ENCODE data around the gene SOD3.

Gene SOD3, protein sequence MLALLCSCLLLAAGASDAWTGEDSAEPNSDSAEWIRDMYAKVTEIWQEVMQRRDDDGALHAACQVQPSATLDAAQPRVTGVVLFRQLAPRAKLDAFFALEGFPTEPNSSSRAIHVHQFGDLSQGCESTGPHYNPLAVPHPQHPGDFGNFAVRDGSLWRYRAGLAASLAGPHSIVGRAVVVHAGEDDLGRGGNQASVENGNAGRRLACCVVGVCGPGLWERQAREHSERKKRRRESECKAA

DNA sequence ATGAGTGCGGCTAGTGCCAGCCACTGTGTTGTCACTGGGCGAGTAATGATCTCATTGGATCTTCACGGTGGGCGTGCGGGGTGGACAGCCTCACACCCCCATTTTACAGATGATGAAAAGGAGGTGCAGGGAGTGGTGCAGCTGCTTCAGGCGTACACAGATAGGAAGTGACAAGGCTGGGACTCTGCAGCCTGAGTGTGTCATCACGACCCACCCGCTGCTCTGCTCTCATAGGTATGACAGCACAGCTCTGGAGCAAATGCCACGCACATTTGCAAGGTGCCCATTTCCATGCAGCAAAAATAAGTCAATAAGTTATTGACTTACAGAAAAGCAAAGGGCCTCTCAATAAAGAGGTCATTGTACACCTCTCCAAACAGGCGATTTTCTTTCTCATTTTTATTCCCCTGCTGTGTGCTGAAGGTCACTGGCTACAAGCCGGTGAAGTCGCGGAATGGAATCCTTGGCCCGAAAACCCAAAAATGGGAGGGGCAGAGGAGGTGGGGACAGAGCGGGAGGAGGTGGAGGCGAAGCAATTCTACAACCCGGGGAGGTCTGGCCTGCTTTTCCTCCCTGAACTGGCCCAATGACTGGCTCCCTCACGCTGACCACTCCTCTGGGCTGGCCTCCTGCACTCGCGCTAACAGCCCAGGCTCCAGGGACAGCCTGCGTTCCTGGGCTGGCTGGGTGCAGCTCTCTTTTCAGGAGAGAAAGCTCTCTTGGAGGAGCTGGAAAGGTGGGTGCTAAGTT is at the start of gene SOD3:
TSS of gene SOD3 (plus strand) at position 658 of the 750 bp plus-strand sequence. CDS start 3,949 bp downstream, outside the sequence.
- no peak for DNase-seq (ENCODE audit: extremely low read depth in 1 of 2, low read depth in 1 of 2)

DNA sequence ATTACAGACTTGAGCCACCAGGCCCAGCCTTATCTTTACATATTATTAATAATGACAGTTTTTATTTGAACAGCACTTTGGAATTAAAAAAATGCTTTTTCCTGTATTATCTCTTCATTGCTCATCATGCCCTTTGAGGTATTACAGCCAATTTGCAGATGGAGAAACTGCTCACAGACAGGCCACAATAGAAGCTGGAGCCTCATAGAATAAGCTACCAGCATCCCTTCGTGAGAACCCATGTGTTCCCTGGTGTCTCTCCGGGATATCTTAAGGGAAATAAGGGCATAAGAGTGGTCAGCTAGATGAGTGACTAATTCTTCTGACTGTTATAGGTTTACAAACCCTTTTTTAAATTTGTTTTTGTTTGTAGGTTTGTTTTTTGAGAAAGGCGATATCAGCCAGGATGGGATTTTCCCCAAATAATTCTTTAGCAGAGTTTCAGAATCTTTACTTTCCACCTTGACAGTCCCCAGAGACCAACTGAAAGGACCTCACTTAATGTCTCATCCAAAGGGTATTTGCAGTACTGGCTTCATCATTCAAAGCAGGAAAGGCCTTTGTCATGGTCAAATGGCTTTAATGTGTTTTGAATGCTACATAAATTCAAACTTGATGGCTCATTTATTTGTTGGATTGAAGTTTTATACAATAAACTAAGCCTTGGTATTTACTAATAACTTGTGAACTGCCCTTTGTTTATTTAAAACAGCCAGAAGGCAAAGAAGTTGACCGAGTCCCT is 48.0 kb upstream of the SOD3 start:
- no peak for DNase-seq (ENCODE audit: extremely low read depth in 1 of 2, low read depth in 1 of 2)

GRCh38 chr4:24748023-24748422 is 47.4 kb upstream of the SOD3 start:
- DNase-seq (ENCODE audit: extremely low read depth in 1 of 2, low read depth in 1 of 2), result no peak

DNA sequence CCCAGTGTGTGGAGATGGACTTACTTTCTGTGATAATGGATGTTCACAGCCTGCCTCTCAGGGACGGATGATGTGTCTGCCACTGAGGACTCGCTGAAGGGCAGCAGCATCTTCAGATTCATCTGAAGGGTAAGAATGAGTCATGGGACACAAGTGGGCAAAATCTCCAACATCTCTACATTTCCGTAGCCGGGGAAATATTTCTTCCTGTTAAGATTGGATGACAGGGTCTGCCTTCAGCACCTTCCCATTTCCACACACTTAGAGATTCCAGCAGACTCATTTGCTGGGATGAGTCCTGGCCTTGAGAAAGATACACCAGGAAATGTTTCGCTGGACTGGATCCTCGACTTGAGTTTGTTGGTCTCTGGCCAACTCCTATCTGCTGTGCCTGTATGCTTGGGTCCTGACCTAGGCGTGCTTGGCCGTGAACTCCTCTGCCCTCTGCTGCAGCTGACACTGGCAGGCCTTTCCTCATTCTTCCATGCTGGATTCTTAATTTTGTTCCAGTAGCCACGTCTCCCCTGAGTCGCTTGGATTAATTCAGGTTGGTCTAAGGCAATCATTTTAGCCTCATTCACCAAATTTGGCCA is 46.5 kb upstream of the SOD3 start:
- DNase-seq (ENCODE audit: extremely low read depth in 1 of 2, low read depth in 1 of 2), result no peak

DNA sequence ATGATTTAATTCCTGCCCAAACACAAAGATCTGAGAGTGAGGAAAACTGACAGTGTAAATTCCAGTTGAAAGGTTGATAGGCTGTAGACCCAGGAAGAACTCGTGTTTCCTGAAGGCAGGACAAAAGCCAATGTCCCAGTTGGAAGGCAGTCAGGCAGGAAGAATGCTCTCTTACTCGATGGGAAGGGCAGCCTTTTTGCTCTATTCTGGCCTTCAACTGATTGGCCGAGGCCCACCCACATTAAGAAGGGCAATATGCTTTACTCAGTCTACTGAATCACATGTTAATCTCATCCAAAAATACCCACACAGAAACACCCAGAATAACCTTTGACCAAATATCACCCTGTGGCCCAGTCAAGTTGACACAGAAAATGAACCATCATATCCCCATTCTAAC is 45.3 kb upstream of the SOD3 start:
- no peak for DNase-seq (ENCODE audit: extremely low read depth in 1 of 2, low read depth in 1 of 2)

DNA sequence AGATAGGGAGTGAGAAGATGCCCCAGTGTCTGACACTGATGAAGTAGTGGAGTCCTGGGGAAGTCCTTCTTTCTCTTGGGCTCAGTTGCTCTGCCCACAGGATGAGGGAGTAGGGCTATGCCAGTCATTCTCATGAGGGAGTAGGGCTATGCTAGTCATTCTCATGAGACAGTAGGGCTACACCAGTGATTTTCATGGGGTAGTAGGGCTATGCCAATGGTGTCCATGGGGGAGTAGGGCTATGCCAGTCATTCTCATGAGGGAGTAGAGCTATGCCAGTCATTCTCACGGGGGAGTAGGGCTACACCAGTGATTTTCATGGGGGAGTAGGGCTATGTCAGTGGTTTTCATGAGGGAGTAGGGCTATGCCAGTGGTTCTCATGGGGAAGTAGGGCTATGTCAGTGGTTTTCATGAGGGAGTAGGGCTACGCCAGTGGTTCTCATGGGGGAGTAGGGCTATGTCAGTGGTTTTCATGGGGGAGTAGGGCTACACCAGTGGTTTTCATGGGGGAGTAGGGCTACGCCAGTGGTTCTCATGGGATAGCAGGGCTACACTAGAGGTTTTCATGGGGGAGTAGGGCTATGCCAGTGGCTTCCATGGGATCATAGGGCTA is 43.3 kb upstream of the SOD3 start:
- no peak for DNase-seq (ENCODE audit: extremely low read depth in 1 of 2, low read depth in 1 of 2)

- DNase-seq (ENCODE audit: extremely low read depth in 1 of 2, low read depth in 1 of 2), result no peak
These were observed 41.9 kb upstream of the SOD3 start for GRCh38 chr4:24753519-24753918.

- no peak for DNase-seq (ENCODE audit: extremely low read depth in 1 of 2, low read depth in 1 of 2)
These were observed 40.8 kb upstream of the SOD3 start for GRCh38 chr4:24754571-24754970.

GRCh38 chr4:24763631-24764297 is 31.6 kb upstream of the SOD3 start:
- DNase-seq (ENCODE audit: extremely low read depth in 1 of 2, low read depth in 1 of 2), result no peak

DNA sequence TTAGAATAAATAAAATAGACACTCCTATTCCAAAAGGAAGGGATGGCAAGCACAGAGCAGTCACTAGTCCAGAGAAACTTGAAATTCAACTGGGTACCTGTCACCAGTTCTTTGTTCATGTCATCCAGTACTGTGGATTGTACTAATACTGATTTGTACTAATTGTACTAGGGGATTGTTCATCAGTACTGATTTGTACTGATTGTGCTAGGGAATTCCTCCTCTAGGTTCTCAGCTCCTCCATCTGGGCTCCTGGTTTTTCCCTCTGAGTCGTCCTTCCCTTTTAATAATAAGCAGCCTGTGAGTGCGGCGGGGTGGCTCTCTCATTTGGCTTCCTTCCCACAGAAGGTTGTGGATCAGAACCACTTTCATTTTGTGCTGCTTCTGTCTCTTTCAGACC is 31.0 kb upstream of the SOD3 start:
- no peak for DNase-seq (ENCODE audit: extremely low read depth in 1 of 2, low read depth in 1 of 2)

- no peak for DNase-seq (ENCODE audit: extremely low read depth in 1 of 2, low read depth in 1 of 2)
These were observed 29.9 kb upstream of the SOD3 start for GRCh38 chr4:24765376-24765988.

DNA sequence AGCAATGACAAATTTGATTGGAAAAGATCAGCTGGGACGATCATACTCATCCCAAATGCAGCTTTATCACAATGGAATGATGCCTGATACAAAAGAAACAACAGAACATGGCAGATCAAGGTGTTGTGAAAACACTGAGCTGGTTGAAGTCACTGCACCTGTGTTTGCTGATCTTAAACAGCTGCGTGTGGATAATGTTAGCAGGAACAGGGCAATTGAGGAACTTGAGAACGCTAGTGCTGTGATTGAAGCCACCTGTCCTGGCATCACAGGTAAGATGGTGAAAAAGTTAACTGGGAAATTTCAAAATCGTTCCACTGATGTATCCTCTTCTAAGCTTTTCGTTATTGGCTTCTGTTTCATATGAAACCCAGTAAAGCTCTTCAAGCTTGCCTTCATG is 27.4 kb upstream of the SOD3 start:
- no peak for DNase-seq (ENCODE audit: extremely low read depth in 1 of 2, low read depth in 1 of 2)

- DNase-seq (ENCODE audit: extremely low read depth in 1 of 2, low read depth in 1 of 2), result no peak
These were observed 26.8 kb upstream of the SOD3 start for GRCh38 chr4:24768604-24769003.

GRCh38 chr4:24769571-24769970 is 25.8 kb upstream of the SOD3 start:
- no peak for DNase-seq (ENCODE audit: extremely low read depth in 1 of 2, low read depth in 1 of 2)

DNA sequence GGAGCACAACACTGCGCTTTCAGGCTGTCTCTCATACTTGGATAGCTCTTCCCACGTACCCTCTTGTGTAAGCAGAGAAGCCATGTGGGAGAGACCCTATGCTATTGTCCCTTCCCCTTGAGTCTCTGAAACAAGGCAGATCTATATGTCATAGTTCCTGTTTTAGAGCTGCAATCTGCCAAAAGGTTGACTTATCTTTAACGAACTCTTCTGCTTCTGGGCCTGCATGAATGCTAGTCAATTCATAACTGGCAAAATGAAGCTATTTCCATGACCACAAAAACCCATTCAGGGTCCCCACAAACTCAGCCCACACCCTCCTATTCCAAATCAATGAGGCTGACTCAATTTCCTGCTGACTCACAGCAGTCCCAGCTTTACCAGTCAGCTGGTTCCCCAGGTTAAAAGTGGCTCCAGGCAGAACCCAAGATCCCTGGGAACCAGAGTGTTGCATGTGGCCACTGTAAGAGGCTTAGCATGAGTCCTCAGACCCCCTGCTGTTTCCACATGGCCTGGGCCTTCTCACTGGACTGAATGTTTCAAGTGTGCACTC is 25.3 kb upstream of the SOD3 start:
- DNase-seq (ENCODE audit: extremely low read depth in 1 of 2, low read depth in 1 of 2), result no peak

DNA sequence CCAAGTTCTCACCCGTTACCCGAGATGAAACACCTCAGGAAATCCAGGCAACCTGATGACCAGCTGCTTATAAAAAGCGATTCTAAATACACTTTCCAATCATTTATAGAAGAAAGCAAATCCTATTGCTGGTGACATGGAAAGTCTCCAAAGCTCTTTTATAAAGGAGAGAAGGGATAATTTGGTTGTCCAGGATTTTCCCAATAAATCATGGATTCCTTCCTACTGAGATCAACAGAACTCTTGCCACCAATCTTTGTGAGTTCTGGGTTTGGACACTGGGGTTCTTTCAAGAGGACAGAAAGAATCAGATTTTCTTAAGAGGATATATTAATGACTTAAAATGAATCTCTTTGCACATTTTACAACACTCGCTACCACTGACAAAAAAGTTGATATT is 24.7 kb upstream of the SOD3 start:
- no peak for DNase-seq (ENCODE audit: extremely low read depth in 1 of 2, low read depth in 1 of 2)

DNA sequence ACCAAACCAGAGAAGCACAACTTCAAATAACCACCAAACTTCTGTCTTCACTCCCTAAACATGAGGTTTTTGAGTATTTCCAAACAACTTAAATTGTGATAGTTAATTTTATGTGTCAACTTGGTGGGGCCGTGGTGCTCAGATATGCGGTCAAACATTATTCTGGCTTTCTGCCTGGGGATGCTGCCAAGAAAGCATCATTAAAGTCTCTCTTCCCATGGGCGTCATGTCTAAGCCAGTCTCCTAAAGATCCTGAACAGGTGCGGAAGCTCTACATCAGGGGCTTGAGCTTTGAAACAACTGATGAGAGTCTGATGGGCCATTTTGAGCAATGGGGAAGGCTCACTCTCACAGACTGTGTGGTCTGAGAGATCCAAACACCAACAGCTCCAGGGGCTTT is 24.1 kb upstream of the SOD3 start:
- DNase-seq (ENCODE audit: extremely low read depth in 1 of 2, low read depth in 1 of 2), result no peak

GRCh38 chr4:24772061-24772705 is 23.2 kb upstream of the SOD3 start:
- no peak for DNase-seq (ENCODE audit: extremely low read depth in 1 of 2, low read depth in 1 of 2)

DNA sequence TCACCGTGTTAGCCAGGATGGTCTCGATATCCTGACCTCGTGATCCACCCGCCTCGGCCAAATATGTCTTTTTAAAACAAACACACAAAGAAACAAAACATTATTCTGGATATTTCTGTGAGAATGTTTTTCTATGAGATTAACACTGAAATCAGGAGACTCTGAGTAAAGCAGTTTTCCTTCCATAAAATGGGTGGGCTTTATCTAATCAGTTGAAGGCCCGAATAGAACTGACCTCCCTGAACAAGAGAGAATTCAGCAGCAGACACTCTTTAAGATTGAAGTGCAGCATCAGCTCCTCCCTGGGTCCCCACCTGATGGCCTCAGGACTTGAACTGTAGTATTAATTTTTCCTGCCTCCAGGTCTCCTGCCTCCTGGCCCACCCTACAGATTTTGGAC is 22.4 kb upstream of the SOD3 start:
- DNase-seq (ENCODE audit: extremely low read depth in 1 of 2, low read depth in 1 of 2), result no peak

All from activated CD8-positive, alpha-beta memory T cell treated with anti-CD3 and anti-CD28 coated beads for 1 hour (primary cell).